Measurements from ENCODE around the gene CELA2A.

DNA sequence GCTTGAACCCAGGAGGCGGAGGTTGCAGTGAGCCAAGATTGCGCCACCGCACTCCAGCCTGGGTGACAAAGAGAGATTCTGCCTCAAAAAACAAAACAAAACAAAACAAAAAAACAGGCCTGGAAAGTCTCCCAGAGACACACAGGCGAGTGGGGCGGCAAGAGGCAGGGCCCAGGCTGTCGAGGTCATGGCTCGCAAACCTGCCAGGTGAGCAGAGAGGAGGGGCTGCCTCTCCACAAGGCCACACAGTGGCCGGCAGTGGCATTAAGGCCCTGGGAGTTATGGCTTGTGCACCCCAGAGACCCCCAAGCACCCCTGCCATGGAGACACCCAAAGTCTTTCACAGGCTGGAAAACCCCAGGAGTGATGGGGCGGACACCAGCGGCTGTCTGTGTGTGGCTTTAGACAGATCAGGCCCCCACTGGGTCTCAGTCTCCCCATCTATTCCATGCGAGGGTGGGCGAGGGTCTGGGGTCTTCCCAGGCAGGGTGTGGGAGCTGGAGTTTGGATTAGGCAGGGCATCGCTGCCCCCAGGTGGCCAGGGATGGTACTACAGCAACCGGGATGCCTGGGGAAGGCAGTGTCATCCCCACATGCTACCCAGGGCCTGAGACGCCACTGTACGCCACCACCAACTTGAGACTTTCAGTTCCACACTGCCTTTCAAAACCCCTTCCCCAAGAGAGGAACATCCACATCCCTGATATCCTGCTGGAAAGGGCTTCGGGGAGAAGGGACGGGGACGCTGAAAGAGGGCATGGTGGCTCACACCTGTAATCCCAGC lies 25.6 kb upstream of the CELA2A start:
- TF ChIP-seq ELK4 (CRISPR knock-in tag; IDR thresholded peaks at IDR 0.05; ENCODE audit: borderline replicate concordance) (no peak), ZNF207 (IDR thresholded peaks at IDR 0.05; ENCODE audit: borderline replicate concordance) (no peak), ZFP1 (CRISPR knock-in tag; IDR thresholded peaks at IDR 0.05) (no peak), NR3C1 (CRISPR knock-in tag; IDR thresholded peaks at IDR 0.05) (no peak)

All from HepG2 (cell line).